HG03460 (cell line): ENCODE data around the gene ACER1.
"Not testable (repeated sequence)": the region's sequence is repeated elsewhere in the genome, so short reads cannot be mapped to it uniquely, and the experiment has no call there.

Experiments
- ATAC-seq: cut with Tn5 transposase; IDR thresholded peaks from one replicate; pipeline ENCODE4 v1.9.1; 2021; ENCODE audit not compliant: unreplicated experiment

The ACER1 gene

GRCh38 chr19:6357174-6357573 lies 23.8 kb upstream of the ACER1 start:
- ATAC-seq, result no peak

- ATAC-seq, result not testable (repeated sequence)
Observed at GRCh38 chr19:6355321-6356040, 22.1 kb upstream of the ACER1 start.

DNA sequence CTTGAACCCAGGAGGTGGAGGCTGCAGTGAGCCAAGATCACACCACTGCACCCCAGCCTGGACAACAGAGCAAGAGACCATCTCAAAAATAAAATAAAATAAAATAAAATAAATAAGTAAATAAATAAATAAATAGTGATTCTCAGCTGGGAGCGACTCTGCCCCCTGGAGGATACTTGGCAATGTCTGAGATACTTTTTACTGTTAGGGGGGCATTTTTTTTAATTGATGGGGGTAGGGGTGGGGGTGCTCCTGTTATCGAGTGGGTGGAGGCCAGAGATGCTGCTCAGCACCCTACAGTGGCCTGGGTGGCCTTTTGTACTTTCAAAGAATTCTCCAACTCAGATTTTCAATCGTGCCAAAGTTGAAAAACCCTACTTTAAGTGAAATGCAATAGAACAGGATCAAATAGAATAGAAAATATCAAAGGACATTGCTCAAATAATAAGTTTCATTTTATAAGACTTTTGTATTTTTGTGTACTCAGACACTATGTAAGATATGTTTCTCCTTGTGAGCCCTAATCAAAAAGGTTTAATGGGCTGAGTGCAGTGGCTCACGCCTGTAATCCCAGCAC lies 20.8 kb upstream of the ACER1 start:
- ATAC-seq, result no peak

DNA sequence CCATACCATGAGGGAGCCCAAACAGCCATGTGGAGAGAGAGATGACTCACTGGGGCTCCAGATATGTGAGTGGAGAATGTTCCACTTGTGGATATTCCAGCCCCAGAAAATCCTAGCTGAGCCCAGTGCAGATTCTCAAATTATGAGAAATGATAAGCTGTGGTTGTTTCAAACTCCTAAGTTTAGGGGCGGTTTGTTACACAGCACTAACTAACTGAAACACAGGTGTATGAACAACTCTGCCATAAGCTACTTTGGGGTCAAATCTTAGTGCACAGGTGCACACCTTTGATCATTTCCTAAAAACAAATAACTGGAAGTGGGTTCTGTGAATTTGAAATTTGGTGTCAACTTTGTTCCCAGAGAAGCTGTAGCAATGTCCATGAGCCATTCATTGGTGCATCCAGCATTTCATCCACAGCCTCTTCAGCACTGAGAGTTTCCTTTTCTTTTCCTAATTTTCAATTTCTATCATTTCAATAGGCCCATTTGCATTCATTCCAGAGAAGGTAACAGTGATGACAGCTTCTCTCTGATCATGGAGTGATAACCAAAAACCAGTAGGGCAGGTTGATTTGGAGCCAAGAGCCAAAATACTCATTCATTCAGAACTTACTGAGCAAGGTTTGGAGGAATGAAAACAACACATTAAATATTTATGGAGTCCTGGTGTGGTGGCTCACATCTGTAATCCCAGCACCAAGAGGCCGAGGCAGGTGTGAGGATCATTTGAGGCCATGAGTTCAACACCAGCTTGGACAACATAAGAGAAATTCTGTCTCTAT lies 19.2 kb upstream of the ACER1 start:
- ATAC-seq, result no peak

DNA sequence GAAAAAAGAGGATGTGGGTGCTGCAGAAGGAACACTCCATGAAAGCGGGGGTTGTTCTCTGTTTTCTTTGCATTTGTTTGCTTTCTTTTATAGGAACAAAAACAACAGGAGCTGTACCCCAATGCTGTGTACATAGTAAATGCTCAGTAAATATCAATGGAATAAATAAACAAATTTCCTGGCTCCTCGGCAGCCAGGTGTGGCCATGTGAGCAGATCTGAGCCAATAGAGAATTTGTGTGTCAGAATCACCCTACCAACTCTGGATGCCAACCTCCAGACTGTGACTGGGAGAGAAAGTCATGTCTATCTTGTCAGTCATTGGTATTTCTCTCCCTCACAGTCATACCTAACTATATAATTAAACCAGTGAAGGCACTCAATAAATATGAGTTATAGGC lies 17.3 kb upstream of the ACER1 start:
- no peak for ATAC-seq

- not testable (repeated sequence) for ATAC-seq
Observed at GRCh38 chr19:6349271-6349670, 15.9 kb upstream of the ACER1 start.

DNA sequence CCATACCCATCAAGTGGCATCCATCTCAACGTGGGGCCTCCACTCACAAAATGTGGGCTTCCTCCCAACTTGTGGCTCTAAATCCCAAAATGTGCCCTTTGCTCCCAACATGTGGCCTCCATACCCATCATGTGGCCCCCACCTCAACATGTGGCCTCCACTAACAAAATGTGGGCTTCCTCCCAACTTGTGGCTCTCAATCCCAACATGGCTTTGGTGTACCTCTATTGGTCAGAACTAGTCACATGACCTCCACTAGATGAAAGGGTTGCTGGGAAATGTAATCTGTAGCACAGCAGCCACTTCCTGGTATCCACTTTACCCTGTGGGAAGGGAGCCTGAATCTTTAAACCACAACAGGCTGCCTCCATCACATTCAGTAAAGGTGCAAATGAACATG lies 10.1 kb upstream of the ACER1 start:
- ATAC-seq, result no peak

DNA sequence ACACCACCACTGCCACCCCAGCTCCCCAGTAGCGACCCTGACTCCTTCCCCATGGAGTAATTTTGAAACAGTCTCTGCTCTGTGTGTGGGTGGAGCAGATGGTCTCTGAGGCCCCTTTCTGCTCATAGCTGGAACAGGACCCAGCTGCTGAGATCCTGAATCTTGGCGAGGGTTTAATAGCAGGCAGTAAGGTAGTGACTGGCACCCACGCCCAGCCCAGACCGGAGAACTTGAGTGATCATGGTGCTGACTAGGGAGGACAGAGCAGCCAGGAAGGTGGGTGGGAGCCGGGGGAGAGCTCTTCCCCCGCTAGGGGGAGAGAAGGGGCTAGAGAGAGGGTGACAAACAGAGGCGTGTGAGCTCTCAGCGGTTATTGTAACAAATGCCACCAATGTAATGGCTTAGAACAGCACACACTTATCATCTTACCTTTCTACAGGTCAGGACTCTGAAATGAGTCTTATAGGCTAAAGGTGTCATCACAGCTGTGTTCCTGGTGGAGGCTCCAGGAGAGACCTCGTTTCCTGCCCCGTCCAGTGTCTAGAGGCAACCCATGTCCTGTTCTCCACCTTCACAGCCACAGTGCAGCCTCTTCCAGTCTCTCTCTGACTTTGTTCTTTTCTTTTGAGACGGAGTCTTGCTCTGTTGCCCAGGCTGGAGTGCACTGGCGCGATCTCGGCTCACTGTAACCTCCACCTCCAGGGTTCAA lies 7.2 kb upstream of the ACER1 start:
- ATAC-seq, result no peak

DNA sequence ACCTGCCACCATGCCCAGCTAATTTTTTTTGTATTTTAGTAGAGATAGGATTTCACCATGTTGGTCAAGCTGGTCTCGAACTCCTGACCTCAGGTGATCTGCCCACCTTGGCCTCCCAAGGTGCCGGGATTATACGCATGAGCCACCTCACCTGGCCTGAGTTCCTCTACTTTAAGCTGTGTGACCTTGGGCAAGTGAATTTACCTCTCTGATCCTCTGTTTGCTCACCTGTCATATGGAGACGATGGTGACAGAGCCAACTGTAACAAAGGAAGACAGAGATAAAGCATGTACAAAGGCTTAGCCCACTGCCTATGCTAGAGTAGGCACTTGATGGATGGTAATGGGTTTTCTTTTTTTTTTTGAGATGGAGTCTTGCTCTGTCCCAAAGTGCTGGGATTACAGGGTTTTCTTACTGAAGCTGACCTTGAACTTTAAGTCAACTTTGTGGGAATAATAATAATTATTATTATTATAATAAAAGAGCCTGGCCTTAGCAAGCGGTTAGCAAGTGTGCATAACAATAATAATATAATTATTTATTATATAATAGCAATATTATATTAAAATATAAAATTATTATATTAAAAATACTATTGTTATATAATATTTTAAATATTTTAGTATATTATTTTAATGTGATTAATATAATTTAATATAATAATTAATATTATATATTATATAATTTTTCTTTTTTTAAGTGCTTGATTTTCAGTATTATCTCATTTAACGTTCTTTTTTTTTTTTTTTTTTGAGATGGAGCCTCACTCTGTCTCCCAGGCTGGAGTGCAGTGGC lies 1.3 kb upstream of the ACER1 start:
- no peak for ATAC-seq

- ATAC-seq, result no peak
Observed at GRCh38 chr19:6326815-6327214, 6.6 kb downstream of the ACER1 start.

GRCh38 chr19:6325614-6326013 lies 7.8 kb downstream of the ACER1 start:
- no peak for ATAC-seq

GRCh38 chr19:6324757-6325156 lies 8.7 kb downstream of the ACER1 start:
- ATAC-seq, result no peak

DNA sequence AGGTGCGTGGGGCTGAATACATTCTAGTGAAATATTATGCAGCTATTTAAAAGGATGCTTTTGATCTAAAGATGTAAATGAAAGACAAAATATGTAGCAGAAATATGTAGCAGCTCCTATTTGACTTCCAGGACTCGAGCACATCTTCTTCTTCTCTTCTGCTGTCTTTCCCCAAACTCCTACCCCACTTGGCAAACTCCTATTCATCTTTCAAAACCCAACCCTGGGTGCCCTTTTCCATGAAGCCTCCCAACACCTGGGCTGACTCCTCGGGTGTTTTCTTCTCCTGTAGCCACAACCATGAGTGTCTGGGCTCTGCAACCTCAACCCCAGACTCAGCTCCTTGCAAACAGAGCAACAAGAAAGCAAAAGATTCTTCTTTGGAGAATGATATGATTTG lies 11.1 kb downstream of the ACER1 start:
- no peak for ATAC-seq

DNA sequence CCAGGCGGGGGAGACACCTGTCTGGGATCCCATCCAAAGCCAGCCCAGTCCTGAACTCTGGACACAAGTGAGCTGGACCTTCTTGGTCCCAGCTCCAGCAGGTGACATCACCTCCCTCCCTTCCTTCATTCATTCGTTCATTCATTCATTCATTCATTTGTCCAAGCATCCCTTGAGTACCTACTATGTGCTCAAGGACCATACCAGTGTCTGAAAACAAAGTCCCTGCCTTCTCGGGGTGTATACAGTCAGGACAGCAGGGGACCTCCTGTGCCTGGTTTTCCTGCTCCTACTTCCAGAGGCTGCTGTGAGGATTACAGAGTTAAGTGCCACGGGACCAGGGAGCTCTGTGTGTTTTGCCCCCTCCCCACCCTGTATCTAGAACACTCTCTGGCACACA lies 14.0 kb downstream of the ACER1 start:
- no peak for ATAC-seq

- ATAC-seq, result no peak
Observed at GRCh38 chr19:6318772-6319171, 14.6 kb downstream of the ACER1 start.

- not testable (repeated sequence) for ATAC-seq
Observed at GRCh38 chr19:6315646-6316045, 17.8 kb downstream of the ACER1 start.

- no peak for ATAC-seq
Observed at GRCh38 chr19:6313398-6313969, 19.9 kb downstream of the ACER1 start.

- no peak for ATAC-seq
Observed at GRCh38 chr19:6312018-6312417, 21.4 kb downstream of the ACER1 start.

- no peak for ATAC-seq
Observed at GRCh38 chr19:6298413-6298812, 35.0 kb downstream of the ACER1 start.

GRCh38 chr19:6297202-6297601 lies 36.2 kb downstream of the ACER1 start:
- no peak for ATAC-seq
